NCI-H2171 (cell line): ENCODE results near the gene MRPL33.

ENCODE experiments used
- DNase-seq: peaks from one replicate; lab custom pipeline; 2025; lab: John Stamatoyannopoulos, UW

The MRPL33 gene

DNA sequence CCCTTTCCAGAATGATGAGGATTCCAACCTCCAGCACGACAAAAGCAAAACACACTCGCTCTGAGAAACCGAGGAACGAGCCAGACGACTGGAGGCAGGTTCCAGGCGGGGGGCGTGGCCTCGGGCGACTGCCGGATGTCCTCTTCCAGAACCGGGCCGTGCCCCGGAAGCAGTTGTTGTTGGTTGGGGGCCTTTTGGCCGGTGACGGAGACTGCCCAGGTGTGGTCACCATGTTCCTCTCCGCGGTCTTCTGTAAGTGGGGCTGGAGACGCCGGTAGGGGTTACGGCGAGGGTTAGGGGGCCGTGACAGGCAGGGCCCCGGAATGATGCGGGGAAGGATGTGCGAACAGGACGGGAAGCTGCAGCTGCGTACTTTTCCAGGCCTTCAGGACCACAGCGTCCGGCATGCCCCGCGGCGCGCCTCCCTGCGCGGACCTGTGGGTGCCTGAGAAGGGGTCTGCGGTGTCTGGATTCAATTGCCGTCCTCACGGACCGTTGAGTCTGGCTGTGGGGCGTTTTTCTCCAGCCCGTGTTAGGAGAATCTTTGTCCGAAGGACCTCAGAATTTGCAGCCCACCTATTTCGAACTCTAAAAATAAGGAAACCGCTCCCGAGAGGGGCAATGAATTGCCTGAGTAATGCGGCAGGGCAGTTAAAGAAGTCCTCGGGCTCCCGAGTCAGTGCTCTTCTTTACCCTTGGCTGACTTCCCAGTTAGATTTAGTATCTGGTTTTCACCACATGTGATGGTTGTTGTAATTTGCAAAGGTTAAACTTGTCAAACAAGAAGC lies at the start of gene MRPL33:
Gene MRPL33, plus strand, starts transcription at position 172 of the 788 bp plus-strand sequence. Its CDS starts 59 bp downstream, at position 231.
- DNase-seq: peak; percentile 98

DNA sequence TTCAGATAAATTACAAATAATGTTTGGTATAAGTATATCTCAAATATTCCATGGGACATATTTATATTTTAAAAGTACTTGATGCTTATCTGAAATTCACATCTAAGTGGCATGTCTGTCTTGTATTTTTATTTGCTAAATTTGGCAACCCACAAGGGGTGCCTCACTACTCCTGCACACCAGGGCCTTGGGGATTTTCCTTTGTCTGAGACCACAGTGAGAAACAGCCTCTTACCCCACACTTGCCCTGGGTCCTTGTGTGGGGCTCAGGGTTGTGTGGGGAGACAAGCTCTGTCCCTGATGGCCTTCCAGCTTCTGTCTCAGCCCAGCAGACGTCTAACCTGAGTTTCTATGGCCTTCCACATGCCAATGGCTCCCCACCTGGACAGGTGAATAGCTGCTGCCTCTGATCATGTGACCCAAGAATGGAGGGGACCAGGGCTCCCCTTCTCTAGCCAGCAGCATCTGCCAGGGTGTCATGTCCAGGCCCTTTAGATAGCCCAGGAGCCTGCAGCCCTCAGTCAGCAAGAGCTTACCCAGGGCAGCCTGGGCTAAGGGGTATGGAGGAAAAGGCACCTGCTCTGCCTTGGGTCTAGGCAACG lies 49.5 kb upstream of the MRPL33 start:
- DNase-seq: no peak

DNA sequence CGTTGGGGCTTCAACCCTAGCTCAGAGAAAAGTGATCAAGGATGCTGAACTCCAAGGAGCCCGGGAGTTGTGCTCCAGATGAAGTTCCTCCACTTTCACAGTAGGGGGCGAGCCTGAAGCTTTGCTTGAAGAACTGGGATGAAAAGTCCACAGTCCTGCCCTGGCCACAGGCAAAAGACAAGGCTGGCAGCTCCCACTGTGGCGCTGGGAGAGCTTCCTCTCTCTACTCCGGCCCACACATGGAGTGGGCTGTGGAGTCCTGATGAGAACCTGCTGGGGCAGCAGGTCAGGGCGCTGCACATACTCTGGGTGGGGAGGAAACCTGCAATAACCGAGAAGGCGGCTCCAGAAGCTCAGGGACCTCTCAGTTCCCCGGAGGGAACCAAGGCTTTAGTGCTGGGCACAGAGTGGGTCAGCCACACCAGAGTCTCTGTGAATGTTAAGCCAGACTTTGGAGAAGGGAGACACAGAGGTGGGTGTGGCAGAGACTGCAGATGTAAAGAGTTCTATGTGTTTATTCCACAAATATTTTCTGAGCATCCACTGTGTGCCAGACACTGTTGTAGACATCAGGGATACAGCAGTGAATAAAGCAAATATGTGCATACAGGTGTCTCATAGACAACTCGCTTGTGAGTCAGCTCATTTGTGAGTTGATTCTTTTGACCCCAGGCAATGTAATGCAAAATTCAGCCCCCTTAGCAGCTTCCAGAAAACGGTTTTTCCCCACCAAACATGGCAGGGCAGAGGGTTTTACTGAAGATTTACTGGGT lies 48.0 kb upstream of the MRPL33 start:
- no peak for DNase-seq

- no peak for DNase-seq
Observed at GRCh38 chr2:27724191-27724590, 47.3 kb upstream of the MRPL33 start.

DNA sequence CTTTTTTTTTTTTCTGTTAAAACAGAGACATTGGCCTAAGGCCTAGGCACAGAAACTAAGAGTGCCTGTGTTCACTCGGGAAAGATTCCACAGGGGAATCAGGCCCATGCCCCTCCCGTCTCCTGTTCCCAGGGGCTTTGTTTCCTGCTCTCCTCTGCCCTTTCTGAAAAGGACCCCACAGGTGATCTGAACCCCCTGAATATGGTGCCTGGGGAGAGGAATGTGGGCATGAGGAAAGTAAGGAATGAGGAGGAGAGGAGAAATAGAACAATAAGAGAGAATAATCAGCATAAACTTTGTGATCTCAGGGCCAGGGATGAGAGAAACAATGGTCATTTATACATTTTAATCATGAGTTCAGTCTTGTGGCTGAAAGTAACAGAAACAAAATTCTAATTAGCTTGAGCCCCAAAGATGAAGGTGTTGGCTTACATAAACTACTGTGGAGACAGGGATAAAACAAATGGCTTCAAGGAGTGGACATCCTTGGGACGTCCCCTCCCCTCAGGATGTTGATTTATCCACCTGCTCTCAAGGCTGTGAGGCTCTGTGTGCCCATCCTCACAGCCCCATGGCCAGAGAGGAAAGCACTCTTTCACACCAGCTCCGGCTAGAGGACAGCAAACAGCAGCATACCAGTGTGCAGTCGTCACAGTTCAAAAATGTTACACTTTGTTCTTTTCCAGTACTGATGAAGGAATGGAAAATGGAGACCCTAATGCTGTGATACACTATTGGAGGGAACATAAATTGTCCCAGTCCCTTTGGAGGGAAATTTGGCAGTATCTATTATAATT lies 46.4 kb upstream of the MRPL33 start:
- DNase-seq: no peak

- DNase-seq: no peak
Observed at GRCh38 chr2:27727257-27727656, 44.3 kb upstream of the MRPL33 start.

- DNase-seq: no peak
Observed at GRCh38 chr2:27728081-27728858, 43.2 kb upstream of the MRPL33 start.

DNA sequence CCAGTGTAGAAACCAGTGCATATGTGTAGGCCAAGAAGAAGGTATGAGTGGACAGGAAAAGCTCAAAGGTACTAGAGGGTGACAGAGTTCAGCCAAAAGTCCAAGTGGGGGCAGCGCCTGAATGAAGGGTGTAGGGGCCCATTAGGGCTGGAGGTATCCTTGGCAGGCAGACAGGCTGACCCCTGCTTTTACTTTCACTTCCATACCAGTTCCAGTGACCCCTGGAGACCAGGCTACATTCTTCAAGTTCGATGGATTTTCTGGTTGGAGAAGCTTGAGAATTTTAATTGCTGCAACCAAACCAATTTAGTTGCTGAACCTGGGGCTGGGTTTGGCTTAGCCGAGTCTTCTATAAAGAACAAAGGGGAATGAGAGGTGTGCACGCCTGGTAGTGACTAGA lies 42.3 kb upstream of the MRPL33 start:
- DNase-seq: no peak

- no peak for DNase-seq
Observed at GRCh38 chr2:27729614-27730013, 41.9 kb upstream of the MRPL33 start.

- no peak for DNase-seq
Observed at GRCh38 chr2:27730261-27730662, 41.3 kb upstream of the MRPL33 start.

- no peak for DNase-seq
Observed at GRCh38 chr2:27730980-27731691, 40.4 kb upstream of the MRPL33 start.

GRCh38 chr2:27734305-27734704 lies 37.2 kb upstream of the MRPL33 start:
- DNase-seq: no peak

GRCh38 chr2:27735263-27735904 lies 36.1 kb upstream of the MRPL33 start:
- no peak for DNase-seq

GRCh38 chr2:27736031-27736889 lies 35.3 kb upstream of the MRPL33 start:
- no peak for DNase-seq

GRCh38 chr2:27736890-27737204 lies 34.7 kb upstream of the MRPL33 start:
- DNase-seq: no peak

DNA sequence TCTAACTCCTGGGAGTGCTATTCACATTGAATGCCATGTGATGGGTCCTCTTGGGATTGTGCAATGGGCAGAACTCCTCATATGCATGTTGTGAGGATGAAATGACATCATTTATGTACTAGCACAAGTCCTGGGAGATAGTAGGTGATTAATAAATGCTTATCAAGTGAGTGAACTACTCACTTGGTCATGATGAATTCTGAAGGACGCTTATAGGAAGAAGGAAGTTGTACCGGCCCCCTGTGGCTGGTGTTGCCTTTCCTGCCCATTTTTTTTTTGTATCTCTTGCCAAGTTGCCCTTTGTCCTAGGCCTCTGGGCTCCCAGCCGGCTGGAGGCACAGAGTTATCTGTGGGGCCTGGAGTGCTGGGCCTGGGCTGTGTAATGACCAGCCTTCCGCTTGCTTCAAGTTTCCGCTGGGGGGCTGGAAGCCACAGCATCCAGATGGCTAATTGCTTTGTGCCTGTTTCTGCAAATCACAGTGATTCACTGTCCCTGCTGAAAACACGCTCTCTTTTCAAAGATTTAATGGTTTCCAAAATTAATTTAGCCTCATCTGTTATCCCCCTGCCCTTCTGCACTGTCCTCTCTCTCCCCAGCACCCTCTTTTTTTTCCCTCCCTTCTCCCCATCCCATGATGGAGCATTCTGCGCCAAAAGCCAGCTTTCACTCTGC lies 33.7 kb upstream of the MRPL33 start:
- no peak for DNase-seq

GRCh38 chr2:27738349-27739057 lies 33.0 kb upstream of the MRPL33 start:
- no peak for DNase-seq

DNA sequence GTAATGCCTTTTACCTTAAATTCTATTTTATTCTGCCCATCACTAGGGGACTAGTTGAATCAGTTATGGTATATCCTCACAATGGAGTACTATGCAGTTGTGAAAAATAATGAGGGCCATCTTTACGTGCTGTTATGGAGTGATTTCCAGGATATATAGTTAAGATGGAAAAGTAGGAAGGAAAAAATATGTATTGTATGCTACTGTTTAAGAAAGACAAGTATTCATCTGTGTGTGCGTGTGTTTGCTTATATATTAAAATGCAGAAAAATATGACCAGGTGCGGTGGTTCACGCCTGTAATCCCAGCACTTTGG lies 32.5 kb upstream of the MRPL33 start:
- DNase-seq: no peak
